ENCODE measurements around the gene MTMR3.

The MTMR3 gene

DNA sequence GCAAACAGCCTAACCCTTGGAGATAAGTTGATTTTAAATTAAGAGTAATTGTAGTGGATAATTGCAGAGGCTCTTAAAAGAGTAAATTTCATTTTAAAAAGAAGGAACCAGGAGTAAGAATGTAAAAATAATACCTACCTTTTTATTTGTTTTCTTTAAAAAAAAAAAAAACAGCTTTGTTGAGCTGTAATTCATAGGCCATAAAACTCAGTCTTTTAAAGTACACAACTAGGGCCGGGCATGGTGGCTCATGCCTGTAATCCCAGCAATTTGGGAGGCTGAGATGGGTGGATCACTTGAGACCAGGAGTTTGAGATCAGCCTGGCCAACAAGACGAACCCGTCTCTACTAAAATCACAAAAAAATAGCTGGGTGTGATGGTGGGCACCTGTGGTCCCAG is 42.4 kb downstream of the MTMR3 start:
- TF ChIP-seq, protein P1, sequence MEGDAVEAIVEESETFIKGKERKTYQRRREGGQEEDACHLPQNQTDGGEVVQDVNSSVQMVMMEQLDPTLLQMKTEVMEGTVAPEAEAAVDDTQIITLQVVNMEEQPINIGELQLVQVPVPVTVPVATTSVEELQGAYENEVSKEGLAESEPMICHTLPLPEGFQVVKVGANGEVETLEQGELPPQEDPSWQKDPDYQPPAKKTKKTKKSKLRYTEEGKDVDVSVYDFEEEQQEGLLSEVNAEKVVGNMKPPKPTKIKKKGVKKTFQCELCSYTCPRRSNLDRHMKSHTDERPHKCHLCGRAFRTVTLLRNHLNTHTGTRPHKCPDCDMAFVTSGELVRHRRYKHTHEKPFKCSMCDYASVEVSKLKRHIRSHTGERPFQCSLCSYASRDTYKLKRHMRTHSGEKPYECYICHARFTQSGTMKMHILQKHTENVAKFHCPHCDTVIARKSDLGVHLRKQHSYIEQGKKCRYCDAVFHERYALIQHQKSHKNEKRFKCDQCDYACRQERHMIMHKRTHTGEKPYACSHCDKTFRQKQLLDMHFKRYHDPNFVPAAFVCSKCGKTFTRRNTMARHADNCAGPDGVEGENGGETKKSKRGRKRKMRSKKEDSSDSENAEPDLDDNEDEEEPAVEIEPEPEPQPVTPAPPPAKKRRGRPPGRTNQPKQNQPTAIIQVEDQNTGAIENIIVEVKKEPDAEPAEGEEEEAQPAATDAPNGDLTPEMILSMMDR (IDR thresholded peaks at IDR 0.05; ENCODE audit: control insufficient read depth, insufficient read depth, low read depth, low read length, missing control alignments) = no peak
- no peak for DNase-seq (ENCODE audit: low read depth)
- H3K4me3 ChIP-seq (ENCODE audit: control insufficient read depth, low read depth, low read length) = no peak overlapping the region

DNA sequence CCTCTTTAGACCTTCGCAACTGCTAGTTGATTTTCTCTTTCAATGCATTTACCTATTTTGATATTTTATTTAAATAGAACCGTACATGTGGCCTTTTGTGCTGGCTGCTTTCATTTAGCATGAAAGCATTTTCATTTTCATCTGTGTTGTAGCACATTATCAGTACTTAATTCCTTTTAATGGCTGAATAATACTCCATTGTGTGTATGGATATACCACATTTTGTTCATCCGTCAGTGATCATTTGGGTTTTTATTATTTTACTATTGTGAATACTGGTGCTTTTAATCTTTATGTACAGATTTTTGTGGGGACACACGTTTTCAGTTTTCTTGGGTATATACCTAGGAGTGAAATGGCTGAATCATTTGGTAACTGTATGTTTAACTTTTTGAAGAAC is 43.1 kb downstream of the MTMR3 start:
- TF ChIP-seq, protein P1 (IDR thresholded peaks at IDR 0.05; ENCODE audit: control insufficient read depth, insufficient read depth, low read depth, low read length, missing control alignments) = no peak
- no peak for DNase-seq (ENCODE audit: low read depth)
- H3K4me3 ChIP-seq (ENCODE audit: control insufficient read depth, low read depth, low read length) = no peak overlapping the region

DNA sequence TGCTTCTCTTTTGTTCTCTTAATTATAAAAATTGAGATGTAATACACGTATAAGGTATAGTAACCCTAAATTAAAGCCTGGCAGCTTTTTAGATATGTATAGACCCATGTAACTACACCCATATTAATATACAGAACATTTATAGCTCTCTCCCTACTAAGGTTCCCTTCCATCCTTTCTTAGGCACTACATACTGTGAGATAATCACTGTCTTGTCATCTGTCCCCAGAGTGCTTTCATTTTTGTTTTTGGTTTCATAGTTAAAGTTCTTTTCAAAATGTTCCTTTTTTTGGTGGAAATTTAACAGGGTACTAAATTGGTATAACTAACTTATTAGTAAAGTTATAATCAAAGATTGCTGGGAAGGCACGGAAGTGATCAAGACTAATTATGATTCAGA is 49.2 kb downstream of the MTMR3 start:
- TF ChIP-seq, protein P1 (IDR thresholded peaks at IDR 0.05; ENCODE audit: control insufficient read depth, insufficient read depth, low read depth, low read length, missing control alignments) = no peak
- H3K4me3 ChIP-seq (ENCODE audit: control insufficient read depth, low read depth, low read length) = no peak overlapping the region
- no peak for DNase-seq (ENCODE audit: low read depth)

DNA sequence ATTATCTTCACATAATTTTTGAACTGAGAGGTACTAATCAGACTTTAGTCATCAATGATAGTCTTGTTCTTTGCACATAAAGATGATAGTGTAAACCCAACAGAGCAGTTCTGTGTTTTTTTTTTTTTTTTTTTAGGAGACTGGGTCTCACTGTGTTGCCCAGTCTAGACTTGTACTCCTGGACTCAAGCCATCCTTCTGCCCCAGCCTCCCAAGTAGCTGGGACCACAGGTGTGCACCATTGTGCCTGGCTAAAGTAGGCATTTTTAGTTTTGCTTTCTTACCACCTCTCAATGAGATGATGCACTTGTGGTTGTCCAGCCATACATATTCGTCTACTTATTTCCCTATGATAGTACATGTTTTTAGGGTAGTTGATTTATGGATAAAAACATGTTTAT is 50.6 kb downstream of the MTMR3 start:
- no peak for DNase-seq (ENCODE audit: low read depth)
- no peak overlapping the region for H3K4me3 ChIP-seq (ENCODE audit: control insufficient read depth, low read depth, low read length)
- TF ChIP-seq, protein P1 (IDR thresholded peaks at IDR 0.05; ENCODE audit: control insufficient read depth, insufficient read depth, low read depth, low read length, missing control alignments) = no peak

DNA sequence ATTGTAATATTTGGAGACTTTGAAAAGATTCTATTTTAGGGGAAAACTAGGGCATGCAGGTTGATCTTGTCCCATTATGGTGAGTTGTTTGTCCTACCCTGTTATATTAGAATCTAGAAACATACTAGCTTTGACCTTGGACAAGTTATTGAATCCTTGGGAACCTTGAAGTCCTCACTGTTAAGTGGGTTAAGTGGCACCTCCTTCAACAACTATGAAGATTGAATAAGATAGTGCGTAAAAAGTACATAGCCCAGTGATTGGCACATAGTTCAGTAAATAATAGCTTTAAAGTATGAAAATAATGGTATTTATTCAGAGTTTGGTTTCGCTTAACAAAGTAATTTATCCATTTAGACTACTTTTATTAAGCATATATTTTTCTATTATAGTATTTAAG is 51.6 kb downstream of the MTMR3 start:
- TF ChIP-seq, protein P1 (IDR thresholded peaks at IDR 0.05; ENCODE audit: control insufficient read depth, insufficient read depth, low read depth, low read length, missing control alignments) = no peak

DNA sequence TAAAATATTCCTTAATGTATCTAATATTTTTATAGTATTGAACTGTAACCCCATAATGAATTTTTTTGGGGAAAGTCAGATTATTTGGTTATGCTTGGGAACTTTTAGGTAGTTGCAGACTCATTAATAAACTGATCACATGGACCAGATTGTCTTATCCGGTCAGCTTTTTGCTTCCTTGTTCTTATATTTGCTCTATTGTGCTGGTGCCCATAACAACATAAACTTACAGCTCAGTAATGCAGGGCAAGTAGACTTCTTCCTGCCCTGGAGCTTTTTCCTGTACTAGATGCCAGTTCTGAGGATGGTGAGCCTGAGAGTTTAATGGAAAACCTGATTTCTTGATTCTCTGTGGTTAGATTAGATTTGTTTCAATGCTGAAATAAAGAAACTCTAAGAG is 53.2 kb downstream of the MTMR3 start:
- TF ChIP-seq, protein P1 (IDR thresholded peaks at IDR 0.05; ENCODE audit: control insufficient read depth, insufficient read depth, low read depth, low read length, missing control alignments) = no peak

More for the DNA sequence above, 51.6 kb downstream of the MTMR3 start:
- no peak for DNase-seq (ENCODE audit: low read depth)
- no peak overlapping the region for H3K4me3 ChIP-seq (ENCODE audit: control insufficient read depth, low read depth, low read length)

More for the DNA sequence above, 53.2 kb downstream of the MTMR3 start:
- no peak overlapping the region for H3K4me3 ChIP-seq (ENCODE audit: control insufficient read depth, low read depth, low read length)
- DNase-seq (ENCODE audit: low read depth) = no peak

Data from AG09309 (cell line).